Uterus (tissue), 2 donors: ENCODE measurements around the gene LPXN.

Source experiments
- POLR2A ChIP-seq, 2 donors: fragments of 450-650 bp; IDR thresholded peaks; one replicate each; pipeline ENCODE4 v1.6.1; 2016; ENCODE audit warnings: antibody characterized with exemption in 2 of 2, mild to moderate bottlenecking in 1 of 2, moderate library complexity in 1 of 2
- TF ChIP-seq, protein P1 (sequence below), 4 experiments: fragments of 200-600 bp in 2 of 4; fragments of 450-650 bp in 2 of 4; sonication (generic) in 2 of 4; IDR thresholded peaks; one replicate each; pipeline ENCODE4 v1.5.1; 2016 to 2019; ENCODE audit warnings: antibody characterized with exemption in 4 of 4, mild to moderate bottlenecking in 2 of 4, moderate library complexity in 1 of 4

DNA sequence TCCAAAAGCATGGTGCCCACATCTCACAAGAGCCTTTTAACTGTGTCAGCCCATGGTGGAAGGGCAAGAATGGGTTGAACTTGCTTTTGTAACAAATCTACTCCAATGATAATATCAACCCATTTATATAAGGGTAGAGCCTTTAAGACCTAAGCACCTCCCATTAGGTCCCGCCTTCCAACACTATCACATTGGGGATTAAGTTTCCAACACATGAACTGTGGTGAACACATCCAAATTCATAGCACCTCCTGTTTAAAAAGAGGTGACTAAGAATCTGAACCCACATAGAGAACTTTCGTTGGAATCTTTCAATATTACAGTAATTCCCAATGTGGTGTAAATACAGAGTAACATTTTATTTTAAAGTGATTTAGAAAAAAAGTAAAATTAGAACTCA is 37.6 kb upstream of the LPXN start:
- TF ChIP-seq, protein P1, sequence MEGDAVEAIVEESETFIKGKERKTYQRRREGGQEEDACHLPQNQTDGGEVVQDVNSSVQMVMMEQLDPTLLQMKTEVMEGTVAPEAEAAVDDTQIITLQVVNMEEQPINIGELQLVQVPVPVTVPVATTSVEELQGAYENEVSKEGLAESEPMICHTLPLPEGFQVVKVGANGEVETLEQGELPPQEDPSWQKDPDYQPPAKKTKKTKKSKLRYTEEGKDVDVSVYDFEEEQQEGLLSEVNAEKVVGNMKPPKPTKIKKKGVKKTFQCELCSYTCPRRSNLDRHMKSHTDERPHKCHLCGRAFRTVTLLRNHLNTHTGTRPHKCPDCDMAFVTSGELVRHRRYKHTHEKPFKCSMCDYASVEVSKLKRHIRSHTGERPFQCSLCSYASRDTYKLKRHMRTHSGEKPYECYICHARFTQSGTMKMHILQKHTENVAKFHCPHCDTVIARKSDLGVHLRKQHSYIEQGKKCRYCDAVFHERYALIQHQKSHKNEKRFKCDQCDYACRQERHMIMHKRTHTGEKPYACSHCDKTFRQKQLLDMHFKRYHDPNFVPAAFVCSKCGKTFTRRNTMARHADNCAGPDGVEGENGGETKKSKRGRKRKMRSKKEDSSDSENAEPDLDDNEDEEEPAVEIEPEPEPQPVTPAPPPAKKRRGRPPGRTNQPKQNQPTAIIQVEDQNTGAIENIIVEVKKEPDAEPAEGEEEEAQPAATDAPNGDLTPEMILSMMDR (IDR thresholded peaks at IDR 0.05) = no peak
- no peak for TF ChIP-seq POLR2A (IDR thresholded peaks at IDR 0.05)
